Measurements from ENCODE around the gene COL6A6.

COL6A6 gene

DNA sequence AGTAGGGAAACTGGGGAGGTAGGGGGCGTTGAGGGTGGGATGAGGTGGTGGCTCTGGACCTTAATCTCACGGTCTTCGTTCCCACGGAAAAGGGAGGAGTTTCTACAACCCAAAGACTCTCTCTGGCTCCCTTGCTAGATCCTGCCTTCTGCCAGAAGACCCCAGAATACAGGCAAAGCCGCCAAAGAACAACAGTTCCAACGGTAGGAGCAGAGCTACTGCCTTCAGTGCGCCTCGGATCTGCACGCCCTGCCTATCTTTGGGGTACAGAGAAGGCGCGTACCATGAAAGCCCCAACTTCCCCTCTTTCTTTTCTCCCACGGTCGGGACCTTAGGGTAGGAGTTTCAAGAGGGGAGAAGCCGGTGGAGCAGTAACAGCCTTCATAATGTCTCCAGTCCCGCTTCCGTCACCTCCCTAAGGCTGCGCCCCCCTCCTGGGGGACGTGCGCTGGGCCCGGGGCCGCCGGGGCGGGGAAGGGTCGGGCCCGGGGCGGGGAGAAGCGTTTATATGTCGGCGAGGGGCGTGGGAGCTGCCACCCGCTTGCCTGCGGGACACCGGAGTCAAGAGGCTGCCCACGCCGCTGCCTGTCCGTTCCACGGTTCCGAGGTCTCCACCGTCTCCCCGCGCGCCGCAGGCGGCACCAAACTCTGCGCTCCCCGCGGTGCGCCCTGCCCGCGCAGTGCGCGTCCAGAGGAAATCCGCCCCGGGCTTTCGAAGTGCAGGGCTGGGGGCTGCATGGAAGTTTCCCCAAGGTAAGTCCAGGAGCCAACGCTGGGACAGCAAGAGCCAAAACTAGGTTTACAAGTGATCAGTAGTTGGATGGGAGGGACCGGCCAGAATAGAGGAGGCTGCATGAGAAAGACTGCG is at the start of gene COL6A6:
TSS of gene COL6A6 (plus strand) at position 533 of the 868 bp plus-strand sequence. CDS start 43,188 bp downstream, outside the sequence.
- DNase-seq: no peak

DNA sequence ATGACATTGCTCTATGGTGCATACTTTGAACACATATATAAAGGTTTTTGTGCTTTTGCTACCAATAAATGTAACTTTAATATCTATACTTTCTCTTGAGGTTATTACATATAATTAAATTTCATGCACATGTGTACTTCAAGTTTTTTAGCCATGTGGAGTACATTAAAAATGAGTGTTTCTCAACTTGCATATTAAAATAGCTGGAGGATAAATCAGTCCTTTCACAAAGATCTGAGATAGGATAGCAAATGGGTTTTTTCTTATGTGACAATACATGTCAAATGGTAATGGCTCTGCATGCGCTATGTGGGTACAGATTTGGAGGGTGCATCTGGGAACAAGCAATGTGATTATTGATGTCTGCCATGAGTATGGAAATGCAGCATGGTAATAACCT is 48.7 kb upstream of the COL6A6 start:
- DNase-seq: no peak

DNA sequence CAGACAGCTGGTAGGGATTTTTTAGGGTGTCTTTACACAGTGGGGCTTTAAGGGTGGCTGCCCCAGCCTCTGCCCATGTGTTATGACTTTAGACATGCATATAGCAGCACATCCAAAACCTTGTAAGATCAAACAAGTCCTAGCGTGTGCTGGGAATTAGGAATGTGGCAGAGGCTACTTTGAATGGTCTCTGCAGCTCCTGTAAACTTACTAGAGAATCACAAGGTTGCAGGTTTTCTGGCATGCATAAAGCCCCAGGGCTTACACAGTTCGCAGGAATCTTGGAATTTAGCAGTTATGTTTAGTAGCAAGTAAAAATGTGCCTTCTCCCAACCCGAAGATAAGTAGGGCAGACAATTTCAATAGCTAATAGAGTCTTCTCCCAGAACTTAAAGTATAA is 46.9 kb upstream of the COL6A6 start:
- DNase-seq: no peak

- DNase-seq: no peak
Measured at GRCh38 chr3:130473416-130473815, 43.6 kb upstream of the COL6A6 start.

DNA sequence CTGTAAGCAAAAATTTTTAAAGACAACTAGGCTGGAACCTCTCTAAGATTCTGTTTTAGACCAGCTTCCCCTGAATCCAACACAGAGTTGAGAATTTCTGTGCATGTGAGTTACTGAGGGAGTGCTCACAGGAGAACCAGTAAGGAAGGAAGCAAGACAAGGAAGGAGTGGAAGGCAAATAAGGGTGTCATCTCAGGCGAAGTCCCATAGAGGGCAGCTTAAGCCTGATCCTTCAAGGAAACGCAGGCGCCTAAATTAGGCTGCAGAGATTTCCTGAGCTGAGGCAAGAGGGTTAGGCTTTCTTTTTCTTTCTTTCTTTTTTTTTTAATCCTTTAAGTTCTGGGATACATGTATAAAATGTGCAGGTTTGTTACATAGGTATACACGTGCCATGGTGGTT is 36.2 kb upstream of the COL6A6 start:
- DNase-seq: peak; percentile 31

GRCh38 chr3:130488288-130488687 is 28.7 kb upstream of the COL6A6 start:
- no peak for DNase-seq

DNA sequence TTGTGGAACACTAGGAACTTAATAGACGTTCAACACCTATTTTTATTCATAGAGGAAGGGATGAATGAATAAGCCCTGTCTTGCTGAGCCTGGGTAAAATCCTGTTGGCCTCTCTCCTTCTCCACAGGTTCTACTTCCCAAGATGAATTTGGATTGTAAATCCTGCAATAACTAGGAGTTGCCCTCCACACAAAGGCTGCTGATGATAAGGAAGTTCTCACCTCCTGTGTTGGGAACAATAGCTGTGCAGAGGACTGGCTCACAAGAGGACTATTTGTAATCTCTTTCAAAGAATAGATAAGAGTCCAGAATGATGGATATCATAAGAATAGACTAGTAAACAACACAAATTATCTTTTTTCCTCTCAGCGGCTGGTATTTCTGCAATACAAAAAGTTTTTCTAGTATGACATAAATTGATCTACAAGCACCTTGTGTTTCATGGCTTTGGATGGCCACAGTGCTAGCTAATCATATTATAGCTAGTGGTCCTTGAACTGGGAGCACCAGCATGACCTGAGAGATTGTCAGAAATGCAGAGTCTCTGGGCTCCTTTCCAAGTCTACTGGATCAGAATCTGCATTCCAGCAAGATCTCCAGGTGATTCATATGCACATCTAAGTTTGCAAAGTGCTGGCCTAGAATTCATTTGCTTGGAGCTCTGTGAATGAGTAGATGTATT is 28.1 kb upstream of the COL6A6 start:
- DNase-seq: no peak

DNA sequence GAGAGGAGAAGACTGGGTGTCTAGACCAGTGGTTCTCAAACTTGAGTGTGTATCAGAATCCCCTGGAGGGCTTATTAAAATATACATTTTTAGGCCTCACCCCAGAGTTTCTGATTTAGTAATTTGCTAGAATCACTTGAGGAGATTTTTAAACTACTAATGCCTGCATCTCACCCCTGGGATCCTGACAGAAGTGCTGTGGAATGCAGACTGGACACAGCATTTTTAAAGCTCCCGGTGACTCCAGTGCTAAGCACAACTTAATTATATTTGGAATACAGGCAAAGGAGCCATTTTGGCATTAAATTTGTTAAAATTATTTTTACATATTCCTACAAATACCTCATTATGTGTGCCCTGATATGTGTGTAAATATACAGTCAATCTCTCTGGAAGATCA is 26.7 kb upstream of the COL6A6 start:
- no peak for DNase-seq

GRCh38 chr3:130491431-130491830 is 25.5 kb upstream of the COL6A6 start:
- no peak for DNase-seq

GRCh38 chr3:130504701-130505100 is 12.3 kb upstream of the COL6A6 start:
- no peak for DNase-seq

GRCh38 chr3:130506031-130506430 is 10.9 kb upstream of the COL6A6 start:
- DNase-seq: no peak

GRCh38 chr3:130507746-130508145 is 9.2 kb upstream of the COL6A6 start:
- DNase-seq: no peak

GRCh38 chr3:130509008-130509407 is 8.0 kb upstream of the COL6A6 start:
- no peak for DNase-seq

- DNase-seq: no peak
Measured at GRCh38 chr3:130514681-130515080, 2.3 kb upstream of the COL6A6 start.

GRCh38 chr3:130515755-130516154 is 1.2 kb upstream of the COL6A6 start:
- no peak for DNase-seq

DNA sequence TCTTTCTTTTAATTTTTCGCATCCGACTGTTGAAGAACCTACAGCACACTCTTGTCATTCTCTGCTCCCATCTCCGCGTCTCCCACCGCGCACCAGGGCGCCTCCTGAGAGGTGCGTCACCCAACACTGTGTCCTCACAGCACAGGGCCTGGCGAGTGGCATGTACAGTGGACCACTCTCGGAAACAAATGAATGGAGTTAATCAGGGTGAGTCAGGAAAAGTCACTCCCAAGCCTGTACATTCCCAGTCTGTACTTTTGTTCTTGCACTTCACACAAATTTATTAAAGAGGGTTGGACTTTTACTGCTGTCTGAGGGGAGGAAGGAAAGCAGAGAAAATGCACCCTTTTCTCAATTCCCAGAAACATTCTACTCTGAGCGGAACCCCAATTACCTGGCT is 625 bp downstream of the COL6A6 start:
- no peak for DNase-seq

DNA sequence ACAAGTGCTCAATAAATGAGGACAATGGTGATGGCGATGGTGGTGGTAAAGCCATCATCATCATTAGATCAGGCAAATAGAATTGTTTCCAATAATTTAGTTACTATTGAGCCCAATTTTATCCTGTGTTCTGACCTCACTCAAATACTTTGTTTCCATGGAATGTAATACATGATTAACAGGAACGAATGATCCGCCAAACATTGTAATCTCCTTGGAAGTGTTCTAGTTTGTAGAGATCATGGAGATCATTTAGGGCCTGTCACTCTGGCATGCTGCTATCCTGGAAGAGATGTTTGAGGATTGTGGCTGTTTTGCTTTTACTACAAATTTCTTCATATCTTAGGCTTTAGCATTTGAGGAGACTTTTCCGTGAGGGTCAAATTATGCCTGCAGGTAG is 2.8 kb downstream of the COL6A6 start:
- no peak for DNase-seq

- no peak for DNase-seq
Measured at GRCh38 chr3:130522399-130522798, 5.4 kb downstream of the COL6A6 start.

DNA sequence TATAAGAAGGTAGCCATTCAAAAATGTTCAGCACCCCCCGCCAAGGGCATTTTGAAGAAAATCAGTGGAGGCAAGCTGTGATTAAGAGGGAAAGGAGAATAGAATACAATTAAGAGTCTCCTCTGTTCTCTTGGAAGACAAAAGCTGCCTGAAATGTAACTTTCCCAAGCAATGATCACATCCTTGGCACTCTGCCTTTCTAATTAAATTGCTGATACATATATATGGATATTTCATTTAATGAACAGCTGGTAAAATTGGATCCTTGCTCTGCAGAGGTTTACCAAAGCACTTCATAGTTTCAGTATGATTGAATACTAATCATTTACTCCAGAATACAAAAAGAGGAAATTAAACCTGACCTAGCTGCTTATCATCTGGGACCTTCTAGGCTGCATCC is 10.4 kb downstream of the COL6A6 start:
- peak; percentile 52 for DNase-seq

DNA sequence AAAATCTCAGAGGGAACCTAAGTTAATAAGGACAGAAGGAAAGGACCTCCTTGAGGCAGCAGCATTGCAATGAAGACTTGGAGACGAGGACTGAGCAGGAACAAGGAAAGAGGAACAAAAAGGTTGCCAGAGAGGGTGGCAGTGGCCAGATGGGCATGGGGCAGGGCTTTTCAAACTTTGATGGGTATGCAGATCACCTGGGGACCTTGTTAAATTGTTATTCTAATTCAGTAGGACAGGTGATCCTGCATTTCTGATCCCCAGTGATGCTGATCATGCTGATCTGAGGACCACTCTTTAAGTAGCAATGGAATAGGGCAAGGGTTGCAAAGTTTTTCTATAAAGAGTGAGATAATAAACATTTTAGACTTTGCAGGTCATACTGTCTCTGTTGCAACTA is 11.1 kb downstream of the COL6A6 start:
- DNase-seq: no peak

GRCh38 chr3:130529486-130530215 is 12.7 kb downstream of the COL6A6 start:
- DNase-seq: no peak

DNA sequence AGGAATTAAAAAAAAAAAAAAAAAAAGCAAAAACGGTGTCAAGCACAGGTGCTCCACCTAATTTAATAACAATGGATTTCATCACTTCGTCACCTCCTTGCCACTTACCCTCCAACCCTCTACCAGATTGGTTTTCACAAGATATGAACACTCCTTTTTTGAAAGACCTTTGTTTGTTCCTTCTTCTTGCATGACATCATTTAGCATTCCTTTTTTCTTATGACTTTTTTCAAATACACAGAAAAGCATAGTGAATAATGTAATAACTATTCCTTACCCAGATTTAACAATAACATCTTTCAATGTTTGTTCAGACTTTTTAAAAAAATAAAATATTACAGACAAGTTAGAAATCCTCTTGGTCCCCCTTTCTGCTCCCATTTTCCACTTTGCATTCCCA is 16.3 kb downstream of the COL6A6 start:
- DNase-seq: no peak

DNA sequence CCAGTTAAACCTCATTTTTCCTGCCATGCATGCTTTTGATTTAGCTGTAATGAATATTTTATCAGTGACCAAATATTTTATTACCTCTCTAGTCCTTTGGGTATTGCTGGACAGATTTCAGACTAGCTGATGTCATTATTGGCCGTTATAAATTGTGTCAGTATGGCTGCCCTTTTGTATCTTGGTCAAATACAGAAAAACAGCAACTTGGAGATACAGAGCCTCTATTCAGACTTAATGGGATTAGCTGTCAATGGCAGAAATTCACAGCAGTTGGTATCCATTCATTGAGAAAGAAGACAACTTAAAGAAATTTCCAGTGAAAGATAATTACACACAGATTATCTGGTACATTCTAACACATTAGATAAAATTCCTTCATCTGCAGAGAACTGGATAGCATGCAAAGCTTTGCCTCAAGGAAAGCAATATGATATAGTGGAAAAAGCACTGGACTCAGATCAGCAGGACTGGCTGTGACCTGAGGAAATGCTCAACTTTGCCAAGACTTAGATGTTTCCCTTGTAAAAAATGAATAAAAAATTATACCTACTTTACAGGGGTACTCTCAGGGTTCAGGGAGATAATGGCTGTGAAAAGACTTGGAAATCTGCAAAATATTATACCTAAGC is 20.8 kb downstream of the COL6A6 start:
- no peak for DNase-seq

Data from OCI-M1 (cell line).